ENCODE measurements around the gene PDE1C. TPM values are rescaled to one million over a fixed set of nuclear protein-coding genes. Genes with fewer than 3 reads are reported as not detected.

PDE1C gene
- total and polyA plus RNA-seq, 9 donors: 4.8 to 20.0 (median 11.8) TPM

DNA sequence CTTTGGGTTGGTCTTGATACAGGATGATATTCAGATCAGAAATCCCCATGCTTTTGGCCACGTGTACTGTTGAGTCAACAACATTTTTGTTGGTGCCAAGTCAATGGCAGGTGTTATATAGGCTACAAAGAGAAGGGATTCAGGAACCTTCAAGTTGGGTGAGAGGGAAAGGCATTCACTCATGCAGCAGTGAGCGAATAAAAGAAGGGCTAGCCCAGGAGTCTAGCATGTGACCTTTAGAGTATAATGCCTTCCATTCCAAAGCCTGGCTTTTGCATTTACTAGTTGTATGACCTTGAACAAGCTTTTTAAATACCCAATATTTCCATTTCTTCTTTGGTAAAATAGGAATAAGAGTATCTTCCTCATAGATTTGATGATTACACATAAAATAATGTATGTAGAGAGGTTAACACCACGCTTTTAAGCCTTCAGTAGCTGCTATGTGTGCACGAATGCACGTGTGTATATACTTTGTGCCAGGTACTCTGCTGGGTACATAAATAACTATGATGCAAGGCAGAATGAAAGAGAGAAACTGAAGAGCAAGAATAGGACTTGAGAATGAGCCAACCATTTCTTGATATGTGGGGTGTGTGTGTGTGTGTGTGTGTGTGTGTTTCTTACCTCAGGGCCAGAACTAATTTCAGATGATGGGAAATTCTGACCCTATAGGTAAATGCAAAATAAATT, 163.6 kb downstream of the PDE1C start:
- WGBS, 3 donors: 76 to 82% (median 79%) methylated on average over 5 of the region's 5 CpGs
- H3K27ac ChIP-seq: no peak overlapping the region
- no peaks in the 10 kb centered on the region for H3K4me1 ChIP-seq (ENCODE audit: insufficient read depth)
- DNase-seq: no peak
- H3K36me3 ChIP-seq: no peaks in the 10 kb centered on the region
- H3K9me3 ChIP-seq: no peaks in the 10 kb centered on the region
- TF ChIP-seq CTCF (IDR thresholded peaks at IDR 0.05) (no peak), EP300 (IDR thresholded peaks at IDR 0.05) (no peak), POLR2A (IDR thresholded peaks at IDR 0.05) (no peak)
- intact Hi-C loops (cut with DNase I): no loop called here
- no peaks in the 10 kb centered on the region for H3K27me3 ChIP-seq
- no peak overlapping the region for H3K4me3 ChIP-seq

DNA sequence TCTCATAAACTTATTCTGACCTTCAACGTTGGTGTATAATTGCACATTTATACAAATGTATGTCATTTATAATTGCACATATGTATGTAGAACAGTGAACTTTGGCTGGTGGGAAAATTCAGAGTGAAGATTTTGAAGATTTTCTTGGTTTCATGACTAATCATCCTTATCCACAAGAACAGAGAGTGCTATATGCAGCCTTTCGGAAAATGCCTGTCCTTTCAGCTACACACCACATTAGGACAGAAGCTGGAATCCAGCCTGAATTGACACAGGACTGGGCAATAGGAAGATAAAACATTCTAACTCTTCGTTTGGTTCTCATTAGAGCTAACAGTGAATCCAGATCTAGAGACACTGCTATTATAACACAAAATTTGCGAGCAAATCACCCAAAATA, 166.2 kb downstream of the PDE1C start:
- 65 to 79% (median 76%) methylated on average over 4 of the region's 4 CpGs for WGBS, 3 donors
- intact Hi-C loops (cut with DNase I): no loop called here
- Histone ChIP-seq H3K4me1 (ENCODE audit: insufficient read depth) (no peaks in the 10 kb centered on the region), H3K4me3 (no peak overlapping the region), H3K36me3 (no peaks in the 10 kb centered on the region), H3K27ac (no peak overlapping the region), H3K9me3 (no peaks in the 10 kb centered on the region), H3K27me3 (no peaks in the 10 kb centered on the region)
- TF ChIP-seq CTCF (IDR thresholded peaks at IDR 0.05) (no peak), POLR2A (IDR thresholded peaks at IDR 0.05) (no peak), EP300 (IDR thresholded peaks at IDR 0.05) (no peak)
- DNase-seq: no peak

GRCh38 chr7:31899356-31899927, 170.8 kb downstream of the PDE1C start:
- no peaks in the 10 kb centered on the region for H3K27me3 ChIP-seq
- no peaks in the 10 kb centered on the region for H3K9me3 ChIP-seq
- TF ChIP-seq POLR2A (IDR thresholded peaks at IDR 0.05) (no peak), EP300 (IDR thresholded peaks at IDR 0.05) (no peak), CTCF (IDR thresholded peaks at IDR 0.05) (no peak)
- no peak overlapping the region for H3K27ac ChIP-seq
- DNase-seq: no peak
- H3K4me3 ChIP-seq: no peak overlapping the region
- H3K4me1 ChIP-seq (ENCODE audit: insufficient read depth): no peaks in the 10 kb centered on the region
- no peaks in the 10 kb centered on the region for H3K36me3 ChIP-seq
- intact Hi-C loops (cut with DNase I): no loop called here
- 82 to 86% (median 84%) methylated on average over 14 of the region's 14 CpGs for WGBS, 3 donors

DNA sequence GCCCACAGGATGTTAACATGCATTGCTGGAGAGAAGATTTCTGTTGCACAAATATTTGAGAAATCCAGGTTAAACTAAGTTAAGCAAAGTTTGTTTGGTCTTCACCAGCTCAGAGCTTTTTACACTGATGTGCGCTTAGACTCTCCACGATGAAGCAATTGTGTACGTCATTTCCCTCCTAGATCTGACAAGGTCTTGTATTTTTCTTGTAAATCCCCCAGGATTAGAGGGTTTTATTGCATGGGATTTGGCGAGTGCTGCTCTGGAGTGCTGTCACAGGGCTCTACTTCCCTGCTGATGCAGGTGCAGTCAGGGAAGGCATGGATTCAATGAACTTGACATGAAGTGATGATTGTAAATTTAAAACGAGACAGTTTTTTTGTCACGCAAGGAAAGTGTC, 173.3 kb downstream of the PDE1C start:
- no peaks in the 10 kb centered on the region for H3K9me3 ChIP-seq
- no peaks in the 10 kb centered on the region for H3K4me1 ChIP-seq (ENCODE audit: insufficient read depth)
- H3K27me3 ChIP-seq: no peaks in the 10 kb centered on the region
- no peak for TF ChIP-seq CTCF (IDR thresholded peaks at IDR 0.05)
- no peak for TF ChIP-seq EP300 (IDR thresholded peaks at IDR 0.05)
- TF ChIP-seq POLR2A (IDR thresholded peaks at IDR 0.05): no peak
- intact Hi-C loops (cut with DNase I): no loop called here
- H3K36me3 ChIP-seq: no peaks in the 10 kb centered on the region
- H3K4me3 ChIP-seq: no peak overlapping the region
- H3K27ac ChIP-seq: no peak overlapping the region
- no peak for DNase-seq
- 43 to 66% (median 58%) methylated on average over 6 of the region's 6 CpGs for WGBS, 3 donors

Measured in ovary (tissue), 9 donors.